Measurements from ENCODE around the gene FAM227B. TPM values are rescaled to one million over a fixed set of nuclear protein-coding genes. Genes with fewer than 3 reads are reported as not detected.
"Not testable (repeated sequence)": the region's sequence is repeated elsewhere in the genome, so short reads cannot be mapped to it uniquely, and the experiment has no call there.

The FAM227B gene
- total RNA-seq, 2 experiments from 2014 or later: 6.0 to 6.1 TPM

DNA sequence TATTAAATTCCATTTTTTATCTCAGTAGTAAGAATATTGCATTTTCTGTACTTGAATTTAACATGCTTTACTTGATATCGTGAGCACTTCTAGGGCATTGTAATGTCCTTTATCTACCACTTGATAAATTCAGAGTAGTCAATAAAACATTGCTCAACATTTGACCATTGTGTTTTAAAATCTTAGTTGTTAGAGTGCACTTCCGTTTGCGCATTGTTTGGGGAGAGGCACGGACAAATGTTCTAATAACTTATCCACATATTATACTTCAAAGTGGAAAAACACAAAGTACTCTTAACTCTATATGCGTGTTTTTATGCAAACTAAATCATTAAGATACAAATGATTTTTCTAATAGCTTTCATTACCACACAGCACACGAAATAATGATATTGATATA is 419 bp downstream of the FAM227B start:
- H3K4me1 Mint-ChIP-seq (ENCODE audit: low read depth): peaks cover 41% of the 10 kb centered on the region

DNA sequence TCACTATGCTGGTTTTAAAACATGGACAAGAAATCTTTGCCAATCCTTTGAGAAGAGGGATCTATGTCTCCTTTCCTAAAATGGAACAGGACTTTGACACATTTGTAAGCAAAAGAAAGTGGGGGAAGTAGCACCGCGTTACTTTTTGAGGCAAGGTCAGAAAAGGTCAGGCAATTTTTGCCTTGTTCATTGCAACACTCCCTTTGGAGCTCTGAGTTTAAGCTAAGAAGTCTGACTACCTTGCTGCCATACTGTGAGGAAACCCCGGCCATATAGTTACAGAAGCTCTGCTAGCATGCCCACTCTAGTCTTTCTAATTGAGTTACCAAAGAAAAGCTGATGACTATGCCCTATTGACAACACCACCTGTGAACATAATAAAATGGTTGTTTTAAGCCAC is 1.4 kb downstream of the FAM227B start:
- ChIA-PET CTCF (no interaction called here), POLR2A (no interaction called here)
- Mint-ChIP-seq H3K4me3 (peak overlapping the region; percentile 38), H3K4me1 (ENCODE audit: low read depth) (peaks cover 41% of the 10 kb centered on the region), H3K27ac (no peak overlapping the region), H3K36me3 (ENCODE audit: low read depth) (peaks cover 28% of the 10 kb centered on the region), H3K9me3 (peaks cover 13% of the 10 kb centered on the region), H3K27me3 (no peaks in the 10 kb centered on the region)
- TF ChIP-seq, protein P1, sequence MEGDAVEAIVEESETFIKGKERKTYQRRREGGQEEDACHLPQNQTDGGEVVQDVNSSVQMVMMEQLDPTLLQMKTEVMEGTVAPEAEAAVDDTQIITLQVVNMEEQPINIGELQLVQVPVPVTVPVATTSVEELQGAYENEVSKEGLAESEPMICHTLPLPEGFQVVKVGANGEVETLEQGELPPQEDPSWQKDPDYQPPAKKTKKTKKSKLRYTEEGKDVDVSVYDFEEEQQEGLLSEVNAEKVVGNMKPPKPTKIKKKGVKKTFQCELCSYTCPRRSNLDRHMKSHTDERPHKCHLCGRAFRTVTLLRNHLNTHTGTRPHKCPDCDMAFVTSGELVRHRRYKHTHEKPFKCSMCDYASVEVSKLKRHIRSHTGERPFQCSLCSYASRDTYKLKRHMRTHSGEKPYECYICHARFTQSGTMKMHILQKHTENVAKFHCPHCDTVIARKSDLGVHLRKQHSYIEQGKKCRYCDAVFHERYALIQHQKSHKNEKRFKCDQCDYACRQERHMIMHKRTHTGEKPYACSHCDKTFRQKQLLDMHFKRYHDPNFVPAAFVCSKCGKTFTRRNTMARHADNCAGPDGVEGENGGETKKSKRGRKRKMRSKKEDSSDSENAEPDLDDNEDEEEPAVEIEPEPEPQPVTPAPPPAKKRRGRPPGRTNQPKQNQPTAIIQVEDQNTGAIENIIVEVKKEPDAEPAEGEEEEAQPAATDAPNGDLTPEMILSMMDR (IDR thresholded peaks at IDR 0.05): no peak
- ATAC-seq (no peak), DNase-seq (no peak)
- intact Hi-C loops (cut with micrococcal nuclease): no loop called here

More for the DNA sequence above, 419 bp downstream of the FAM227B start:
- Mint-ChIP-seq H3K27me3 (no peaks in the 10 kb centered on the region), H3K4me3 (peak overlapping the region; percentile 89), H3K36me3 (ENCODE audit: low read depth) (peaks cover 28% of the 10 kb centered on the region), H3K27ac (peak overlapping the region; percentile 96), H3K9me3 (peaks cover 9% of the 10 kb centered on the region)
- ChIA-PET CTCF (no interaction called here), POLR2A (interaction anchor here (1.5 kb wide), 1 partner anchor 465 kb away, joined by 3 read pairs; the partner anchor contains the start of gene COPS2)
- ATAC-seq: no peak
- DNase-seq: no peak
- TF ChIP-seq, protein P1 (IDR thresholded peaks at IDR 0.05): no peak
- intact Hi-C loops (cut with micrococcal nuclease): no loop called here

GRCh38 chr15:49612240-49612639 is 8.4 kb downstream of the FAM227B start:
- DNase-seq, ATAC-seq, POLR2A ChIA-PET: not testable (repeated sequence)

GRCh38 chr15:49610157-49610918 is 10.3 kb downstream of the FAM227B start:
- Mint-ChIP-seq H3K4me3 (no peak overlapping the region), H3K27me3 (no peaks in the 10 kb centered on the region), H3K36me3 (ENCODE audit: low read depth) (peaks cover 38% of the 10 kb centered on the region), H3K4me1 (ENCODE audit: low read depth) (no peaks in the 10 kb centered on the region), H3K27ac (no peak overlapping the region), H3K9me3 (peaks cover 10% of the 10 kb centered on the region)
- ATAC-seq: no peak
- DNase-seq: no peak
- CTCF ChIA-PET: no interaction called here
- intact Hi-C loops (cut with micrococcal nuclease): no loop called here
- POLR2A ChIA-PET: no interaction called here
- TF ChIP-seq, protein P1 (IDR thresholded peaks at IDR 0.05): no peak

More at GRCh38 chr15:49612240-49612639, 8.4 kb downstream of the FAM227B start:
- H3K4me1 Mint-ChIP-seq (ENCODE audit: low read depth); intact Hi-C loops (cut with micrococcal nuclease); H3K27ac Mint-ChIP-seq; H3K4me3 Mint-ChIP-seq; CTCF ChIA-PET; H3K27me3 Mint-ChIP-seq: not testable (repeated sequence)
- H3K9me3 Mint-ChIP-seq: peaks cover 15% of the 10 kb centered on the region
- peaks cover 38% of the 10 kb centered on the region for H3K36me3 Mint-ChIP-seq (ENCODE audit: low read depth)

DNA sequence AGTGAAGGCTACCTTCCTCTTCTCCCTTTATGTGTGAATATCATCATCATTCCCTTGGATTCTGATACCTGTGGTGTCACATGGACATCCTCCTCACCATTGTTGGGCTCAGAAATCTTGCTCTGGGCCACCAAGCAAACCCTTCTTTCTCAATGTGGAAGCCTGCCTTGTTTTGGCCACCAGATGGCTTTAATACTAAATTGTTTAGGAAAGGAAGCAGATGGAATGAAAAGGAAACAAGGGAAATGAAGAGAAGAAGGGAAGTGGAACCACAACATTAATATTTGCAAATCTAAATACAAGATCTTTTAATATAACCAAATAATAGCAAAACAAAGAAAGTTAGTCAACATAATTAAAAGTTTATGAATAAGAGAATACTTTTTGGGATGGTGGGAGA is 14.0 kb downstream of the FAM227B start:
- ATAC-seq (no peak), DNase-seq (no peak)
- peaks cover 22% of the 10 kb centered on the region for H3K9me3 Mint-ChIP-seq
- peaks cover 32% of the 10 kb centered on the region for H3K36me3 Mint-ChIP-seq (ENCODE audit: low read depth)
- no peaks in the 10 kb centered on the region for H3K27me3 Mint-ChIP-seq
- intact Hi-C loops (cut with micrococcal nuclease): no loop called here
- TF ChIP-seq, protein P1 (IDR thresholded peaks at IDR 0.05): no peak
- CTCF ChIA-PET: interaction anchor here (1.5 kb wide), 1 partner anchor 11 kb away, joined by 3 read pairs; no protein-coding TSS in a partner anchor
- H3K27ac Mint-ChIP-seq: no peak overlapping the region
- POLR2A ChIA-PET: no interaction called here
- no peak overlapping the region for H3K4me3 Mint-ChIP-seq
- no peaks in the 10 kb centered on the region for H3K4me1 Mint-ChIP-seq (ENCODE audit: low read depth)
